GM19351 (cell line): ENCODE results near the gene SH2D4B.

Source experiments
- ATAC-seq: cut with Tn5 transposase; IDR thresholded peaks from one replicate; pipeline ENCODE4 v1.9.1; 2021; ENCODE audit warnings: mild to moderate bottlenecking, moderate library complexity; ENCODE audit not compliant: unreplicated experiment

Gene SH2D4B

GRCh38 chr10:80503584-80504157, 34.0 kb upstream of the SH2D4B start:
- no peak for ATAC-seq

- ATAC-seq, result no peak
Measured at GRCh38 chr10:80504158-80504811, 33.4 kb upstream of the SH2D4B start.

GRCh38 chr10:80504897-80505465, 32.7 kb upstream of the SH2D4B start:
- no peak for ATAC-seq

GRCh38 chr10:80506189-80506575, 31.5 kb upstream of the SH2D4B start:
- ATAC-seq, result no peak

GRCh38 chr10:80506836-80507487, 30.7 kb upstream of the SH2D4B start:
- no peak for ATAC-seq

- ATAC-seq, result no peak
Measured at GRCh38 chr10:80509108-80509402, 28.6 kb upstream of the SH2D4B start.

GRCh38 chr10:80509403-80510161, 28.1 kb upstream of the SH2D4B start:
- no peak for ATAC-seq

GRCh38 chr10:80512031-80512526, 25.6 kb upstream of the SH2D4B start:
- no peak for ATAC-seq

GRCh38 chr10:80513106-80513505, 24.6 kb upstream of the SH2D4B start:
- no peak for ATAC-seq

GRCh38 chr10:80515511-80515910, 22.2 kb upstream of the SH2D4B start:
- ATAC-seq, result no peak

- no peak for ATAC-seq
Measured at GRCh38 chr10:80515941-80516340, 21.8 kb upstream of the SH2D4B start.

GRCh38 chr10:80516506-80517075, 21.1 kb upstream of the SH2D4B start:
- no peak for ATAC-seq

- ATAC-seq, result no peak
Measured at GRCh38 chr10:80517416-80518142, 20.1 kb upstream of the SH2D4B start.

GRCh38 chr10:80518143-80518806, 19.4 kb upstream of the SH2D4B start:
- ATAC-seq, result peak; percentile 70

GRCh38 chr10:80518807-80519360, 18.8 kb upstream of the SH2D4B start:
- ATAC-seq, result peak; percentile 57

- ATAC-seq, result no peak
Measured at GRCh38 chr10:80519936-80520650, 17.6 kb upstream of the SH2D4B start.

- no peak for ATAC-seq
Measured at GRCh38 chr10:80520661-80521470, 16.8 kb upstream of the SH2D4B start.

- ATAC-seq, result no peak
Measured at GRCh38 chr10:80522756-80523363, 14.8 kb upstream of the SH2D4B start.
